RPMI8226 (cell line): ENCODE measurements around the gene CRYBG1.

Source experiments
- DNase-seq: peaks from one replicate; pipeline ENCODE4 v3.0.0-alpha.2; 2015

Gene CRYBG1

DNA sequence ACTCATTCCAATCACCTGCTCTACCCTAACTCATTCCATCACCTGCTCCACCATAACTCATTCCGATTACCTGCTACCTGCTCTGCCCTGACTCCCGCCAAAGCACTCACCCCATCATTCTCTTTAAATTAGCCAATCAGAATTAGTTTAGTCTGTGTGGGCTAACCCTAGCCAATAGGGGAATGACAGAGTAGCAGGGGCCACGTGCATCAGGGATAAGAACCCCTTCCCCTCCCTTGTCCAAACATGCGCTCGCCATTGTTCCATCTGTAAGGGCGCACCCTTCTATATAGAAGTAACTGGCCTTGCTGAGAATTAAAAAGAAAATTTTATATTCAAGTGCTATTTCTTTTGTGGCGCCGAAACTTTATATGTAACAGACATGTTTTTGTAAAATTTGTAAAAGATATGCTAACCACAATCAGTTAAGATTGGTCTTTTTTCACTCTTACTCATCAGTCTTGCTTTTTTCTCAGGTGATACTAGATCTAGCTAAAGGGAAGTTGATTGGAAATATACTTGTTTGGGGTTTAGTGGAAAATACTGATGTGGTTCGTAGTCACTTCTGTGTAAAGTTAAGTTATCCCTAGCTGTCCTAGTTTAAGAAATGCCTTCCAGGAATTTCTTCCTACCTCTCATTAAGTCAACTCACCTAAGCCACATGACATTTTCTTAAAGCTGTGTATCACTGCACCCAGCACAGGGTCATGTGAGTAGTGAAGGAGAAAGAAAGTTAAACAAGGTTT, 252.3 kb downstream of the CRYBG1 start:
- no peak for DNase-seq

DNA sequence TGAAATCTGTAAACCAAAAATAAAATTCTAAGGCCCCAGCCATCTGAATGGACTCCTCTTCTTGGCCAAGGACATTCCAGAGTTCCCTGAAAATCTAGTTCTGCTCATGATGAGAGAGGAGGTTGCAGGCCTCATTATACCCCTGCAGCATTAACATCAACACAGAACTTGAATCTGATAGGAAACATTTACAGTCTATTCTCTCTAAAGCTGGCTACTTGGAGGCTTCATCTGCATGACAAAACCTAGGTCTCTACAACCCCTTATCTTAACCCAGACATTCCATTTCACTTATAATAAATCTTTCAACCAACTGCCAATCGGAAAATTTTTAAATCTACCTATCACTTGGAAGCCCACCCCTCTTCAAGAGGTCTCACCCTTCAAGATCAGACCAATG, 253.1 kb downstream of the CRYBG1 start:
- DNase-seq = no peak

DNA sequence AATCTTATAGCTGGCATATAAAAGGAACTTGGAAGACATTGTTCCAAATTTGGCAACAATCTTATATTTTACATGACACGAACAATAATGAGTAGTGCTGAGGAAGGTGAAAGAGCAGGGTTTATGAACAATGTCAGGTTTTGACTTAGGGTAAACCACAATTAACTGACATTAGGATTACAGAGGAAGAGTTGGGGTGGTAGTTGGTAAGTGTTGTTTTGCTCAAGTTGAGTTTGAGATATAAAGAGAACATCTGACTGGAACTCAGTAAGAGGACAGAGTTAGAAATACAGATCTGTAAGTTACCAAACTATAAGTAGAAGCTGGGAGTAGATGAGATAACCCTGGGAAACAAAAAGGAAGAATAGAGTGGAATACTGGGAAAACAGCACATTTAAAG, 253.6 kb downstream of the CRYBG1 start:
- no peak for DNase-seq

DNA sequence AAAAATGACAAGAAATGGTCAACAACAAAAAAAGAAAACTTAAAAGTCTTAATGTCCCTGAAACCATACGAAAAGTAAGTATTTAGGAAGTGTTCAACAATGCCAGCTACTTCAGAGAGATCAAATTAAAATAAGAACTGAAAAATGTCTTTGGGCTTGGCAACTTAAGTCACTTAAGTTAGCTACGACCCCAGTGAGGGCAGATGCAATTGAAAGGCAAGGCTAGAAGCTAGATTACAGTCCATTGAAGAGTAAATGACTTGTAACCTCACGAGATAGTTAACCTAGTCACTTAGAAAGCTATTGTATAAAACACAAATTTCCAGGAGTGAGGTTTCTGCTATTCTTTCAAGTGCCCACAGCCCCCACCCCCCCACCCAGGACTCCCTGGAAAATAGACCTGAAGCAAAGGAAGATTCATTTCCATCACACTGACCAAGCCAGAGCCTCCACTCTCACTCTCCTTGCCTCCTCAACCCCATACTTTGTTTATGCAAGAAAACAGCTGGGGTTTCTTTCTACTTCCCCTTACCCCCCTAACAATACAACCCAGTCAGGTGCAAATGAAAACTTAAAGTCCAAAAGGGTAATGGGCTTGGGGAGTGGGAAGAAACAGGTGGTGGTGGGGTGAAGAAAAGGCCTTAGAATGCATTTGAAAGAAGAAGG, 254.2 kb downstream of the CRYBG1 start:
- no peak for DNase-seq

DNA sequence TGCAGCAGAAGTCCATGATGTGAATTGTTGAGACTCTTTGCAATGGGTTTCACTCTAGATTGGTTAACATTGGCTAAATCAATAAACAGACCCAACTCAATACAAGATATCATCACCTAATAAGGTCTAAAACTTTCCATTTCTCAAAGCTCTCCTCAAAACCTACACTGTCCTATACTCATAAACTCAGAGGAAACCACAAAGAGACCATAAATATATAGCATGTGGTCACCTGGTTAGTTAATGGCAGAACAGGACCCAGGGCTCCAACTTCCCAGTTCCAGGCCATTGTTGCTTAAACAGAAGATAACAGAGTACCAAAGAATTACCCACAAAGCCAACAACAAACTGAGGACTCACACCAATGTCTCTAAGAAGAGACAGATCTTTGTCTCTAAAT, 256.8 kb downstream of the CRYBG1 start:
- no peak for DNase-seq

DNA sequence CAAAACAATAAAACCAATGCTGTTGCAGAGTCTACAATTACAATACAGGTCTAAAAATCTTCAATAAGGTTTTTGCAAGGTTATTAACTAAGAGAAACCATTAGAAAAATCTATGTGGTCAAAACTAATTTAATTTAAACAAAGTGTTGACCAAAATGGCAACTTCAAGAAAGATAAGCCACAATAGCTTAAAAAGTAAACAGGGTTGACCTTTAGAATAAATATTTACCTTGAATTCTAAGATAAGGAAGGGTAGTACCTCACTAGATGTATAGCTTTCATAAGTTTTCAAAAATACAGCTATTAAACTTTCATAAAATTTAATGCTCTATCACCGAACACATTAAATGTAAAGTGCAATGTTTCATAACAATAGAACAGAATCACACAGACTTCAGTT, 257.3 kb downstream of the CRYBG1 start:
- no peak for DNase-seq

DNA sequence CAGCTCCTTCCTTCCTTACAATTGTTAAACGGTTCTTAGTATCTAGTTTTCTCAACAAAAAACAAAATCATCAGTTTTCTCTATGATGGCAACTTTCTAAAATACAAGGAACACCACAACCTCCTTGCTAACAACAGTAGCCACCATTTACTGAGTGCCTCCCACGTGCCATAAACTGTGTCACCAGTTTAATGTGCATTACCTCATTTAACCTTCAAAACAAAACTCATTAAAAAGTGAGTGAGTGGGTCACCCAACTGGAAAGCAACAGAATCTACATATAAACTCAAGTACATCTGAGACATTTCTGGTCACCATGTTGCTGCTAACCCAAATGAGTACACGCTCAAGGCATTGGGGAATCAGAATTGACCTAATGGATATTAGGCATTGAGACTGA, 257.8 kb downstream of the CRYBG1 start:
- no peak for DNase-seq

DNA sequence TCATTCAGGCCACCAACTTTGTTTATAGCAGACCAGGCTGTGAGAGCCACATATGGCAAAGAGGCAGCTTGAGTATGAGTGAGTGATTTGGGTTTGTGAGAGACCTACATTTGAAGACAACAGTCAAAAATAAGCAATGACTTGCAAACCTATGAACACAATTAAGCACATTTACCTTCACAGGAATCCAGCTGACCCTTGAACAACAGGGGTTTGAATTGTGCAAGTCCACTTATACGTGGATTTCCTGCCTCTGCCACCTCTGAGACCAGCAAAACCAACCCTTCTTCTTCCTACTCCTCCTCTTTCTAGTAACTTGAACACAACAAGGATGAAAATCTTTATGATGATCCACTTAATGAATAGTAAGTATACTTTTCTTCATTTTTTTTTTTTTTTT, 258.7 kb downstream of the CRYBG1 start:
- DNase-seq = no peak

DNA sequence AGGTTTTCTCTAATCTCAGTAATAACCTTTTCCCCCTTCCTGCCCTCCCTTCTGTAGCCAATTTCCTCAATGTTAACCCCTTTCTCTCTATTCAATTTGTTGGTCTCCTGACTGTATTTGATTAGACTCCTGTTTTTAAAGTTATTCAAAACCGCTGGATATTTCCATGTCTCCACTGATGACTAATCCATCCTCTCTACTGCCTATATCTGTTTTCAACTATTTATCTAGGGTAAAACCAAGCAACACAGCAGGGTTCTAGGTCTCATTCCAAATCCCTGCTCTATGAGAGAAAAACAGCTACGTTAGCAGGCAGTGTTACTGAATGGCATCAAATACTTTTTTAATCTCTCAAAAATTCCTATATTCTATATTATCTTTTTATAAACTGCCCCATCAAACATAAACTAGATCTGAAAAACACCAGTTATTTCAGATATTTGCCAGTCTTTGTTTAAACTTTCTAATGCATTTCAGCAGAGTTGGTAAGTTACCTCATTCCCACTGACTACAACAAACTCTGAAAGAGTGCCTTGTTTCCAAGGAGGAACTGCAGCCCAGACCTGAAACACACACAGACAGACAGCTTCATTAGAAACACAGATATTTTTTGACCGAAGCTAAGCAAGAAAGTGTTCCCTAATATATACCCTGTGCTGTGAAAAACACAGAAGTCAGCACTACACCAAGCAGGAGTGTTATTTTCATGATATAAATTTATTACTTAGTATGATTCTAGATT, 260.6 kb downstream of the CRYBG1 start:
- no peak for DNase-seq
